ENCODE measurements around the gene YJEFN3. TPM values are rescaled to one million over a fixed set of nuclear protein-coding genes. Genes with fewer than 3 reads are reported as not detected.
A peak's percentile ranks its signal among the peaks of the same experiment; 100 is the strongest.

Gene YJEFN3
- polyA plus RNA-seq, 3 donors: 2.3 TPM; not detected in 2

- Mint-ChIP-seq H3K4me3 (no peak overlapping the region), H3K9me3 (peaks cover 0 to 21% (median 18%) of the 10 kb centered on the region in 7 donors), H3K36me3 (peaks cover 2 to 10% of the 10 kb centered on the region in 2 donors), H3K4me1 (peaks cover 19% of the 10 kb centered on the region), H3K27ac (peak overlapping the region in 1 of 7 donors; percentile 79), H3K27me3 (ENCODE audit: low read depth in 3 of 3) (peaks cover 32 to 47% (median 46%) of the 10 kb centered on the region in 3 donors)
- Histone ChIP-seq H2AFZ (ENCODE audit: insufficient read depth, low read depth, low read length, poor library complexity, severe bottlenecking) (no peak overlapping the region), H3K79me2 (ENCODE audit: insufficient read depth, low read length) (no peaks in the 10 kb centered on the region), H3K27ac (ENCODE audit: low read depth in 1 of 2, low read length in 2 of 2) (no peak overlapping the region), H3K4me1 (ENCODE audit: control insufficient read depth in 1 of 2, insufficient read depth in 2 of 2, low read length in 2 of 2) (peaks cover 9 to 12% of the 10 kb centered on the region in 2 donors), H3K4me2 (replicated peaks; ENCODE audit: extremely low read depth, low read length, poor library complexity, severe bottlenecking) (no peak overlapping the region), H3K27me3 (ENCODE audit: control insufficient read depth in 2 of 2, insufficient read depth in 2 of 2, low read length in 2 of 2) (peaks cover 8 to 36% of the 10 kb centered on the region in 2 donors), H3K9me3 (replicated peaks in 1 of 2; ENCODE audit: control insufficient read depth in 1 of 2, insufficient read depth in 1 of 2, low read length in 2 of 2) (peaks cover 8 to 16% of the 10 kb centered on the region in 2 donors), H4K20me1 (ENCODE audit: insufficient read depth, low read length) (no peaks in the 10 kb centered on the region), H3K36me3 (replicated peaks in 1 of 2; ENCODE audit: control insufficient read depth in 1 of 2, insufficient read depth in 2 of 2, low read length in 2 of 2) (no peaks in the 10 kb centered on the region), H3K9ac (ENCODE audit: insufficient read depth, low read length, poor library complexity, severe bottlenecking) (no peak overlapping the region), H3K4me3 (replicated peaks in 1 of 3; ENCODE audit: low read depth in 2 of 3, low read length in 3 of 3) (no peak overlapping the region)
- DNase-seq: no peak
- 96% methylated on average over 34 of the region's 34 CpGs for WGBS (ENCODE audit: insufficient coverage)
- TF ChIP-seq CTCF (IDR thresholded peaks at IDR 0.05): no peak
- intact Hi-C loops (cut with micrococcal nuclease): loop anchor here in 1 of 2 donors (10.0 kb wide), 1 partner anchor 239 kb away; no protein-coding TSS in a partner anchor
Observed at GRCh38 chr19:19535311-19536191, 6.8 kb downstream of the YJEFN3 start.

- H3K9me3 ChIP-seq (replicated peaks in 1 of 2; ENCODE audit: control insufficient read depth in 1 of 2, insufficient read depth in 1 of 2, low read length in 2 of 2): peaks cover 9 to 16% of the 10 kb centered on the region in 2 donors
- no peak overlapping the region for H3K4me2 ChIP-seq (replicated peaks; ENCODE audit: extremely low read depth, low read length, poor library complexity, severe bottlenecking)
- H3K27me3 Mint-ChIP-seq (ENCODE audit: low read depth in 3 of 3): peaks cover 37 to 58% (median 55%) of the 10 kb centered on the region in 3 donors
- peaks cover 28% of the 10 kb centered on the region for H3K4me1 Mint-ChIP-seq
- H3K4me1 ChIP-seq (ENCODE audit: control insufficient read depth in 1 of 2, insufficient read depth in 2 of 2, low read length in 2 of 2): peaks cover 27 to 30% of the 10 kb centered on the region in 2 donors
- TF ChIP-seq CTCF (IDR thresholded peaks at IDR 0.05): no peak
- H3K9me3 Mint-ChIP-seq: peaks cover 0 to 29% (median 21%) of the 10 kb centered on the region in 7 donors
- no peak overlapping the region for H3K4me3 ChIP-seq (replicated peaks in 1 of 3; ENCODE audit: low read depth in 2 of 3, low read length in 3 of 3)
- H3K36me3 ChIP-seq (replicated peaks in 1 of 2; ENCODE audit: control insufficient read depth in 1 of 2, insufficient read depth in 2 of 2, low read length in 2 of 2): no peaks in the 10 kb centered on the region
- peak overlapping the region in 1 of 7 donors; percentile 69 for H3K27ac Mint-ChIP-seq
- H3K4me3 Mint-ChIP-seq: peak overlapping the region in 1 of 2 donors; percentile 82
- H3K9ac ChIP-seq (ENCODE audit: insufficient read depth, low read length, poor library complexity, severe bottlenecking): no peak overlapping the region
- H3K79me2 ChIP-seq (ENCODE audit: insufficient read depth, low read length): no peaks in the 10 kb centered on the region
- 45% methylated on average over 45 of the region's 59 CpGs for WGBS (ENCODE audit: insufficient coverage)
- H2AFZ ChIP-seq (ENCODE audit: insufficient read depth, low read depth, low read length, poor library complexity, severe bottlenecking): no peak overlapping the region
- intact Hi-C loops (cut with micrococcal nuclease): loop anchor here in 1 of 2 donors (10.0 kb wide), 1 partner anchor 237 kb away; no protein-coding TSS in a partner anchor
- H3K27me3 ChIP-seq (ENCODE audit: control insufficient read depth in 2 of 2, insufficient read depth in 2 of 2, low read length in 2 of 2): peaks cover 8 to 43% of the 10 kb centered on the region in 2 donors
- H4K20me1 ChIP-seq (ENCODE audit: insufficient read depth, low read length): no peaks in the 10 kb centered on the region
- no peak overlapping the region for H3K27ac ChIP-seq (ENCODE audit: low read depth in 1 of 2, low read length in 2 of 2)
- DNase-seq: no peak
- H3K36me3 Mint-ChIP-seq: peaks cover 0 to 2% of the 10 kb centered on the region in 2 donors
Observed at GRCh38 chr19:19537075-19538048, 8.7 kb downstream of the YJEFN3 start.
